BLaER1 treated with 17β-estradiol and CSF1 and Interleukin-3, amounts not matched to agents 10 nM and 100 nM (cell line): ENCODE data around the gene PPP1R14C.
A peak's percentile ranks its signal among the peaks of the same experiment; 100 is the strongest.
"Not testable (repeated sequence)": the region's sequence is repeated elsewhere in the genome, so short reads cannot be mapped to it uniquely, and the experiment has no call there.

ENCODE experiments used
- H3K27ac ChIP-seq, 11 experiments: shearing (Covaris generic); formaldehyde crosslinking; 2 replicates each; pipeline ENCODE4 v1.8.1; 2022
- H3K27me3 ChIP-seq, 11 experiments: shearing (Covaris generic); formaldehyde crosslinking; 2 replicates each; pipeline ENCODE4 v1.8.1; 2022
- H3K36me3 ChIP-seq, 11 experiments: shearing (Covaris generic); formaldehyde crosslinking; 2 replicates each; pipeline ENCODE4 v1.8.1; 2022
- H3K4me1 ChIP-seq, 10 experiments: shearing (Covaris generic); formaldehyde crosslinking; 2 replicates each; pipeline ENCODE4 v1.8.1; 2022
- H3K4me2 ChIP-seq, 11 experiments: shearing (Covaris generic); formaldehyde crosslinking; 2 replicates each; pipeline ENCODE4 v1.8.1; 2022
- H3K4me3 ChIP-seq, 10 experiments: shearing (Covaris generic); formaldehyde crosslinking; 2 replicates each; pipeline ENCODE4 v1.8.1; 2022
- H3K9ac ChIP-seq, 11 experiments: shearing (Covaris generic); formaldehyde crosslinking; 2 replicates each; pipeline ENCODE4 v1.8.1; 2022
- H3K9me3 ChIP-seq, 11 experiments: shearing (Covaris generic); formaldehyde crosslinking; replicated peaks in 1 of 11; 2 replicates each; pipeline ENCODE4 v1.8.1; 2022
- H4K20me1 ChIP-seq, 11 experiments: shearing (Covaris generic); formaldehyde crosslinking; 2 replicates each; pipeline ENCODE4 v1.8.1; 2022
- Cebpa-rat ChIP-seq, 11 experiments: shearing (Covaris generic); IDR thresholded peaks; 2 replicates each; pipeline ENCODE4 v1.8.1; 2022

Gene PPP1R14C

GRCh38 chr6:150129616-150130505 is 13.0 kb upstream of the PPP1R14C start:
- H3K4me3 ChIP-seq: no peak overlapping the region
- H3K27ac ChIP-seq: no peak overlapping the region
- no peak for TF ChIP-seq Cebpa-rat (IDR thresholded peaks at IDR 0.05)
- H3K36me3 ChIP-seq: no peaks in the 10 kb centered on the region
- no peaks in the 10 kb centered on the region for H4K20me1 ChIP-seq
- no peak overlapping the region for H3K9ac ChIP-seq
- H3K4me2 ChIP-seq: no peak overlapping the region
- H3K27me3 ChIP-seq: no peaks in the 10 kb centered on the region
- H3K9me3 ChIP-seq: peaks cover 6 to 36% (median 23%) of the 10 kb centered on the region in 11 experiments
- H3K4me1 ChIP-seq: peaks cover 0 to 24% (median 13%) of the 10 kb centered on the region in 10 experiments; a peak in 16 of 20 replicates

GRCh38 chr6:150133686-150134085 is 9.2 kb upstream of the PPP1R14C start:
- no peak overlapping the region for H3K4me3 ChIP-seq
- H3K9ac ChIP-seq: no peak overlapping the region
- H4K20me1 ChIP-seq: no peaks in the 10 kb centered on the region
- H3K4me2 ChIP-seq: peak overlapping the region in 9 of 11 experiments; percentile 26 to 59 (median 46); a peak in 15 of 22 replicates
- H3K36me3 ChIP-seq: no peaks in the 10 kb centered on the region
- no peak for TF ChIP-seq Cebpa-rat (IDR thresholded peaks at IDR 0.05)
- no peak overlapping the region for H3K27ac ChIP-seq
- H3K9me3 ChIP-seq: peaks cover 18 to 40% (median 32%) of the 10 kb centered on the region in 11 experiments
- H3K27me3 ChIP-seq: no peaks in the 10 kb centered on the region
- peaks cover 0 to 24% (median 13%) of the 10 kb centered on the region in 10 experiments; a peak in 16 of 20 replicates for H3K4me1 ChIP-seq

- Histone ChIP-seq H3K36me3 (no peaks in the 10 kb centered on the region), H3K27ac (no peak overlapping the region), H3K4me3 (no peak overlapping the region), H3K9ac (no peak overlapping the region), H3K9me3 (peaks cover 18 to 37% (median 32%) of the 10 kb centered on the region in 11 experiments), H3K27me3 (no peaks in the 10 kb centered on the region), H4K20me1 (no peaks in the 10 kb centered on the region), H3K4me2 (peak overlapping the region in 9 of 11 experiments; percentile 26 to 59 (median 46); a peak in 18 of 22 replicates), H3K4me1 (peaks cover 0 to 24% (median 13%) of the 10 kb centered on the region in 10 experiments; a peak in 16 of 20 replicates)
- TF ChIP-seq Cebpa-rat (IDR thresholded peaks at IDR 0.05): no peak
Observed at GRCh38 chr6:150134280-150134920, 8.4 kb upstream of the PPP1R14C start.

- H3K36me3 ChIP-seq, H3K9ac ChIP-seq: not testable (repeated sequence)
Observed at GRCh38 chr6:150137711-150138110, 5.1 kb upstream of the PPP1R14C start.

GRCh38 chr6:150138638-150139037 is 4.2 kb upstream of the PPP1R14C start:
- peaks cover 0 to 7% (median 0%) of the 10 kb centered on the region in 11 experiments; a peak in 4 of 22 replicates for H4K20me1 ChIP-seq
- no peaks in the 10 kb centered on the region for H3K36me3 ChIP-seq
- H3K4me2 ChIP-seq: no peak overlapping the region
- peaks cover 5 to 30% (median 14%) of the 10 kb centered on the region in 11 experiments for H3K27me3 ChIP-seq
- H3K27ac ChIP-seq: no peak overlapping the region
- H3K9ac ChIP-seq: no peak overlapping the region
- TF ChIP-seq Cebpa-rat (IDR thresholded peaks at IDR 0.05): no peak
- no peak overlapping the region for H3K4me3 ChIP-seq
- peaks cover 11 to 32% (median 29%) of the 10 kb centered on the region in 10 experiments; a peak in 18 of 20 replicates for H3K4me1 ChIP-seq
- peaks cover 18 to 37% (median 31%) of the 10 kb centered on the region in 11 experiments for H3K9me3 ChIP-seq

More at GRCh38 chr6:150137711-150138110, 5.1 kb upstream of the PPP1R14C start:
- Histone ChIP-seq H3K27me3 (peaks cover 0 to 21% (median 4%) of the 10 kb centered on the region in 11 experiments; a peak in 10 of 22 replicates), H3K4me1 (peaks cover 9 to 34% (median 27%) of the 10 kb centered on the region in 10 experiments; a peak in 18 of 20 replicates), H3K9me3 (peaks cover 18 to 37% (median 31%) of the 10 kb centered on the region in 11 experiments)
- not testable (repeated sequence) for H3K27ac ChIP-seq, H3K4me3 ChIP-seq, H4K20me1 ChIP-seq, H3K4me2 ChIP-seq

- Histone ChIP-seq H4K20me1 (peaks cover 0 to 12% (median 0%) of the 10 kb centered on the region in 11 experiments; a peak in 4 of 22 replicates), H3K4me1 (peaks cover 18 to 32% (median 29%) of the 10 kb centered on the region in 10 experiments; a peak in 19 of 20 replicates), H3K27me3 (peaks cover 14 to 39% (median 23%) of the 10 kb centered on the region in 11 experiments), H3K4me2 (no peak overlapping the region), H3K36me3 (no peaks in the 10 kb centered on the region), H3K9me3 (peaks cover 18 to 37% (median 31%) of the 10 kb centered on the region in 11 experiments), H3K4me3 (no peak overlapping the region), H3K9ac (no peak overlapping the region), H3K27ac (no peak overlapping the region)
- no peak for TF ChIP-seq Cebpa-rat (IDR thresholded peaks at IDR 0.05)
Observed at GRCh38 chr6:150139533-150139932, 3.3 kb upstream of the PPP1R14C start.

- no peak for TF ChIP-seq Cebpa-rat (IDR thresholded peaks at IDR 0.05)
- Histone ChIP-seq H3K27me3 (peaks cover 23 to 47% (median 31%) of the 10 kb centered on the region in 11 experiments), H3K9ac (no peak overlapping the region), H3K4me3 (no peak overlapping the region), H3K27ac (no peak overlapping the region), H3K4me2 (no peak overlapping the region), H4K20me1 (peaks cover 0 to 12% (median 0%) of the 10 kb centered on the region in 11 experiments; a peak in 4 of 22 replicates), H3K36me3 (no peaks in the 10 kb centered on the region), H3K4me1 (peaks cover 26 to 38% (median 35%) of the 10 kb centered on the region in 10 experiments), H3K9me3 (peaks cover 18 to 35% (median 31%) of the 10 kb centered on the region in 11 experiments)
Observed at GRCh38 chr6:150140236-150140969, 2.4 kb upstream of the PPP1R14C start.

GRCh38 chr6:150142097-150142669 is 661 bp upstream of the PPP1R14C start:
- Histone ChIP-seq H3K4me3 (peak overlapping the region; percentile 65 to 77 (median 72)), H3K27ac (peak overlapping the region in 10 of 11 experiments; percentile 20 to 76 (median 66); a peak in 19 of 22 replicates), H3K27me3 (peaks cover 36 to 48% (median 42%) of the 10 kb centered on the region in 11 experiments), H3K36me3 (no peaks in the 10 kb centered on the region), H3K4me2 (peak overlapping the region; percentile 89 to 100 (median 98)), H3K9ac (peak overlapping the region; percentile 63 to 80 (median 75); a peak in 21 of 22 replicates), H3K4me1 (peaks cover 39 to 56% (median 49%) of the 10 kb centered on the region in 10 experiments), H4K20me1 (peaks cover 0 to 12% (median 0%) of the 10 kb centered on the region in 11 experiments; a peak in 4 of 22 replicates), H3K9me3 (peaks cover 9 to 18% (median 16%) of the 10 kb centered on the region in 11 experiments)
- TF ChIP-seq Cebpa-rat (IDR thresholded peaks at IDR 0.05): peak in 6 of 11 experiments; percentile 13 to 66 (median 37); a peak in 2 of 22 replicates
